SK-N-SH (cell line): ENCODE data around the gene ERCC6L.
"Not testable (repeated sequence)": the region's sequence is repeated elsewhere in the genome, so short reads cannot be mapped to it uniquely, and the experiment has no call there.

Experiments used
- CTCF ChIP-seq: fragments of 200-600 bp; sonication (generic); IDR thresholded peaks from 2 replicates; pipeline ENCODE4 v1.6.1; 2017; ENCODE audit warnings: antibody characterized with exemption, mild to moderate bottlenecking, moderate library complexity
- FOXM1 ChIP-seq: IDR thresholded peaks from 2 replicates; pipeline ENCODE4 v1.4.0; 2012; ENCODE audit warnings: low read depth, mild to moderate bottlenecking
- GATA2 ChIP-seq: sonication (generic); formaldehyde crosslinking; IDR thresholded peaks from 2 replicates; pipeline ENCODE4 v1.5.0; 2020; ENCODE audit warnings: mild to moderate bottlenecking, missing genetic modification reagents
- JUND ChIP-seq: IDR thresholded peaks from 2 replicates; pipeline ENCODE4 v1.4.0; 2012
- MAX ChIP-seq: IDR thresholded peaks from 2 replicates; pipeline ENCODE4 v1.4.0; 2012; ENCODE audit warnings: low read depth
- RAD21 ChIP-seq: IDR thresholded peaks from 2 replicates; pipeline ENCODE4 v1.6.1; 2012; ENCODE audit warnings: mild to moderate bottlenecking, low read length
- RCOR1 ChIP-seq: fragments of 150-350 bp; IDR thresholded peaks from 2 replicates; pipeline ENCODE4 v1.6.1; 2017; ENCODE audit warnings: antibody characterized with exemption, low read length
- SIN3A ChIP-seq: IDR thresholded peaks from 2 replicates; pipeline ENCODE4 v1.6.1; 2012; ENCODE audit warnings: low read depth, mild to moderate bottlenecking, low read length, moderate library complexity, borderline replicate concordance
- TCF12 ChIP-seq: IDR thresholded peaks from 2 replicates; pipeline ENCODE4 v1.4.0; 2012
- TF ChIP-seq, protein P1 (sequence below): IDR thresholded peaks from 2 replicates; pipeline ENCODE4 v1.4.0; 2012; ENCODE audit warnings: low read depth, borderline replicate concordance

GRCh38 chrX:72176289-72176688 is 62.5 kb downstream of the ERCC6L start:
- TF ChIP-seq JUND; RCOR1; SIN3A; MAX; CTCF; RAD21; GATA2 (CRISPR knock-in tag); TCF12; FOXM1: not testable (repeated sequence)
- TF ChIP-seq, protein P1, sequence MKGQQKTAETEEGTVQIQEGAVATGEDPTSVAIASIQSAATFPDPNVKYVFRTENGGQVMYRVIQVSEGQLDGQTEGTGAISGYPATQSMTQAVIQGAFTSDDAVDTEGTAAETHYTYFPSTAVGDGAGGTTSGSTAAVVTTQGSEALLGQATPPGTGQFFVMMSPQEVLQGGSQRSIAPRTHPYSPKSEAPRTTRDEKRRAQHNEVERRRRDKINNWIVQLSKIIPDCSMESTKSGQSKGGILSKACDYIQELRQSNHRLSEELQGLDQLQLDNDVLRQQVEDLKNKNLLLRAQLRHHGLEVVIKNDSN = not testable (repeated sequence)
